HepG2 (cell line): ENCODE data around the gene SPRN. TPM values are rescaled to one million over a fixed set of nuclear protein-coding genes. Genes with fewer than 3 reads are reported as not detected.

Experiments used
- ARID3A ChIP-seq: IDR thresholded peaks from 2 replicates; pipeline ENCODE4 v1.6.1; 2012; ENCODE audit warnings: low read depth, low read length, improper control_type of control experiment
- BRD4 ChIP-seq: sonication (generic); formaldehyde crosslinking; IDR thresholded peaks from 2 replicates; pipeline ENCODE4 v1.4.0; 2020; ENCODE audit warnings: missing genetic modification reagents
- CENPT ChIP-seq: sonication (generic); formaldehyde crosslinking; IDR thresholded peaks from 2 replicates; pipeline ENCODE4 v1.8.0; 2022; ENCODE audit warnings: low read depth, mild to moderate bottlenecking, moderate library complexity, missing genetic modification reagents
- CHD4 ChIP-seq: fragments of 200-600 bp; sonication (generic); IDR thresholded peaks from 2 replicates; pipeline ENCODE4 v1.7.0; 2017; ENCODE audit warnings: mild to moderate bottlenecking, low read length, borderline replicate concordance
- CTCF ChIP-seq: sonication (generic); formaldehyde crosslinking; IDR thresholded peaks from 2 replicates; pipeline ENCODE4 v1.5.0; 2020; ENCODE audit warnings: mild to moderate bottlenecking, missing genetic modification reagents, moderate library complexity
- HDAC1 ChIP-seq: sonication (generic); formaldehyde crosslinking; IDR thresholded peaks from 2 replicates; pipeline ENCODE4 v1.5.1; 2020; ENCODE audit warnings: mild to moderate bottlenecking, missing genetic modification reagents
- HES4 ChIP-seq: sonication (generic); formaldehyde crosslinking; IDR thresholded peaks from 2 replicates; pipeline ENCODE4 v1.9.0; 2021; ENCODE audit warnings: mild to moderate bottlenecking, missing genetic modification reagents, borderline replicate concordance
- HINFP ChIP-seq: sonication (generic); formaldehyde crosslinking; IDR thresholded peaks from 2 replicates; pipeline ENCODE4 v1.4.0; 2020; ENCODE audit warnings: low read depth, mild to moderate bottlenecking, missing genetic modification reagents
- IKZF4 ChIP-seq: sonication (generic); formaldehyde crosslinking; IDR thresholded peaks from 2 replicates; pipeline ENCODE4 v1.5.1; 2020; ENCODE audit warnings: borderline replicate concordance, mild to moderate bottlenecking, low read depth, missing genetic modification reagents; ENCODE audit errors: not compliant biosample characterization
- IRF1 ChIP-seq: sonication (generic); formaldehyde crosslinking; IDR thresholded peaks from 2 replicates; pipeline ENCODE4 v1.4.0; 2020; ENCODE audit warnings: low read depth, mild to moderate bottlenecking, missing genetic modification reagents
- KMT2B ChIP-seq: IDR thresholded peaks from 2 replicates; pipeline ENCODE4 v1.6.1; 2016; ENCODE audit warnings: missing genetic modification reagents, missing compliant biosample characterization
- PHF5A ChIP-seq: IDR thresholded peaks from one replicate; pipeline ENCODE4 v1.6.1; 2018; ENCODE audit warnings: low read depth, missing genetic modification reagents; ENCODE audit not compliant: unreplicated experiment
- PRPF4 ChIP-seq: fragments of 200-400 bp; formaldehyde crosslinking; IDR thresholded peaks from 2 replicates; pipeline ENCODE4 v1.6.1; 2016; ENCODE audit warnings: low read length, low read depth; ENCODE audit not compliant: poor library complexity, severe bottlenecking
- THAP11 ChIP-seq: IDR thresholded peaks from 2 replicates; pipeline ENCODE4 v1.6.1; 2016; ENCODE audit warnings: missing biosample characterization, missing genetic modification reagents
- YEATS4 ChIP-seq: sonication (generic); formaldehyde crosslinking; IDR thresholded peaks from 2 replicates; pipeline ENCODE4 v1.4.0; 2020; ENCODE audit warnings: missing genetic modification reagents, borderline replicate concordance
- ZNF570 ChIP-seq: sonication (generic); formaldehyde crosslinking; IDR thresholded peaks from 2 replicates; pipeline ENCODE4 v1.4.0; 2020; ENCODE audit warnings: mild to moderate bottlenecking, missing genetic modification reagents, borderline replicate concordance
- ZNF775 ChIP-seq: sonication (generic); formaldehyde crosslinking; IDR thresholded peaks from 2 replicates; pipeline ENCODE4 v1.4.0; 2020; ENCODE audit warnings: missing genetic modification reagents, mild to moderate bottlenecking, moderate library complexity, borderline replicate concordance
- polyA plus RNA-seq, 8 experiments: library from polyadenylated mRNA; depleted of rRNA in 3 of 8; stranded (reverse) in 7 of 8; unstranded in 1 of 8; fragments of >200 nt; fragmentation: Illumina TruSeq in 4 of 8; extraction: Trizol in 4 of 8; gene quantifications; 2 replicates each; pipeline versions ENCODE4 v1.2.1 to v1.2.3, GENCODE V29; 2011 to 2016; ENCODE audit warnings: low read depth in 4 of 8, missing spikeins in 1 of 8, mixed read lengths in 1 of 8; ENCODE audit not compliant: insufficient read depth in 1 of 8
- total RNA-seq, 5 experiments: library from RNA; depleted of rRNA; stranded (reverse); fragments of >200 nt; fragmentation: Illumina TruSeq; extraction: Trizol; gene quantifications; 2 replicates each; pipeline ENCODE4 v1.2.3, GENCODE V29; 2016; ENCODE audit warnings: low read depth in 1 of 5
- TF ChIP-seq, protein P1 (sequence below): IDR thresholded peaks from 2 replicates; pipeline ENCODE4 v1.6.1; 2016; ENCODE audit warnings: control low read depth
- TF ChIP-seq, protein P2 (sequence below): IDR thresholded peaks from 2 replicates; pipeline ENCODE4 v1.6.1; 2016; ENCODE audit warnings: low read depth

SPRN gene
- total and polyA plus RNA-seq, 2 of the 13 experiments (the other 11 are each of a cell fraction or from before 2014, with no cell fraction given), result not detected

DNA sequence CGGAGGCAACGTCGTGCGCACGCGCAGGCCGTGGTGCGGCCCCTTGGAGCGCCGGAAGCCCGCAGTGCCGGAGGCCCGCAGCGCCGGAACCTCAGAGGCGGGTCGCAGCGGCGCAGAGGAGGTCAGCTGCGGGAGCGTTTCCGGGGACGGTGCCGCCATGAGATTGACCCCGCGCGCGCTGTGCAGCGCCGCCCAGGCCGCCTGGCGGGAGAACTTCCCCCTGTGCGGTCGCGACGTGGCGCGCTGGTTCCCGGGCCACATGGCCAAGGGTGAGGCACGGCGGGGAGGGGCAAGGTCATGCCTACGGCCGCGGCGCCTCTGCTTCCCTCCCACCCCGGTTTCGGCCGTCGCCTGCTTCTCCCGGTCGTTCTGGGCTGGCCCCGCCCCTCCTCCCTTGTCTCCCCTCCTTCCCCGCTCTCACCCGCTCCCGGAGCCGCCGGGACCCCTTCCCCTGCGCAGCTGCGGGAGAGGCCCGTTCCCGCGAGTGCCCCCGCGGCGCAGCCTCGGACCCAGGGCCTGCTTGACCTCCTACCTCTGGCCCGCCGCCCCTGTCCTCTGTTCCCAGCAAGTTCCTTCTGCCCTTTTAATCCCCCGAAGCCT lies 30.3 kb downstream of the SPRN start, which contains the start of gene MTG1 (continued):
- TF ChIP-seq IRF1 (CRISPR knock-in tag) (0 out of 2 replicates have a peak, but pooled peaks have one; percentile 45), THAP11 (peak; percentile 94), ZNF570 (CRISPR knock-in tag) (no peak), IKZF4 (CRISPR knock-in tag) (peak; percentile 82), CHD4 (no peak), ZNF775 (no peak), CENPT (CRISPR knock-in tag) (peak; percentile 91; the same call in 1 of the 2 replicates), PHF5A (CRISPR knock-in tag) (peak; percentile 67), HINFP (no peak), HES4 (CRISPR knock-in tag) (peak; percentile 97), CTCF (CRISPR knock-in tag) (peak; percentile 66), YEATS4 (CRISPR knock-in tag) (peak; percentile 97), BRD4 (CRISPR knock-in tag) (peak; percentile 97), PRPF4 (no peak), ARID3A (no peak), KMT2B (peak; percentile 51), HDAC1 (peak; percentile 91)
- TF ChIP-seq, protein P1, sequence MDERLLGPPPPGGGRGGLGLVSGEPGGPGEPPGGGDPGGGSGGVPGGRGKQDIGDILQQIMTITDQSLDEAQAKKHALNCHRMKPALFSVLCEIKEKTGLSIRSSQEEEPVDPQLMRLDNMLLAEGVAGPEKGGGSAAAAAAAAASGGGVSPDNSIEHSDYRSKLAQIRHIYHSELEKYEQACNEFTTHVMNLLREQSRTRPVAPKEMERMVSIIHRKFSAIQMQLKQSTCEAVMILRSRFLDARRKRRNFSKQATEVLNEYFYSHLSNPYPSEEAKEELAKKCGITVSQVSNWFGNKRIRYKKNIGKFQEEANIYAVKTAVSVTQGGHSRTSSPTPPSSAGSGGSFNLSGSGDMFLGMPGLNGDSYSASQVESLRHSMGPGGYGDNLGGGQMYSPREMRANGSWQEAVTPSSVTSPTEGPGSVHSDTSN (CRISPR knock-in tag), result no peak
- TF ChIP-seq, protein P2, sequence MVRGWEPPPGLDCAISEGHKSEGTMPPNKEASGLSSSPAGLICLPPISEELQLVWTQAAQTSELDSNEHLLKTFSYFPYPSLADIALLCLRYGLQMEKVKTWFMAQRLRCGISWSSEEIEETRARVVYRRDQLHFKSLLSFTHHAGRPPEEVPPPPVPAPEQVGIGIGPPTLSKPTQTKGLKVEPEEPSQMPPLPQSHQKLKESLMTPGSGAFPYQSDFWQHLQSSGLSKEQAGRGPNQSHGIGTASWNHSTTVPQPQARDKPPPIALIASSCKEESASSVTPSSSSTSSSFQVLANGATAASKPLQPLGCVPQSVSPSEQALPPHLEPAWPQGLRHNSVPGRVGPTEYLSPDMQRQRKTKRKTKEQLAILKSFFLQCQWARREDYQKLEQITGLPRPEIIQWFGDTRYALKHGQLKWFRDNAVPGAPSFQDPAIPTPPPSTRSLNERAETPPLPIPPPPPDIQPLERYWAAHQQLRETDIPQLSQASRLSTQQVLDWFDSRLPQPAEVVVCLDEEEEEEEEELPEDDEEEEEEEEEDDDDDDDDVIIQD (CRISPR knock-in tag), result no peak
